Activated CD8-positive, alpha-beta memory T cell treated with anti-CD3 and anti-CD28 coated beads, Interleukin-2, amount 50 U/mL, for 4 hours (primary cell): ENCODE measurements around the gene IL21R.

Experiments used
- DNase-seq: peaks from one replicate; pipeline ENCODE4 v3.0.0-alpha.2; 2020

IL21R gene

DNA sequence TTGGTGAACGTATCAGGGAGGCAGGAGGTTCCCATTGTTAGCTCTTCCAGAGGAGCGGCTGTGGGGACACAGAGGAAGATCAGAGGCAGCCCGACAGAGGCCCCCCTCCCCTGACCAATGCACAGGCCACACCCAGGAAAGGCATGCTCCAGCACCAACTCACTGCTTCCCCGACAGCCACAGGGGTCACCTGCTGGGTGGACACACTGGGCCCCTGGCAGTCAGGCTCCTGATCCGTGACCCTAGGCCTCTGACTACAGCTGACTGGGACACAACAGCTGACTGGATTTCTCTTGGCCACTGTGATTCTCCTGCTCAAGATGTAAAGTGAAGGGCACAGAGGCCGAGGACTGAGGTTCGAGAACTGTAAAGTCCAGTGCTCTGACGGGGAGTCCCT is 63.5 kb downstream of the IL21R start:
- DNase-seq = peak; percentile 13

DNA sequence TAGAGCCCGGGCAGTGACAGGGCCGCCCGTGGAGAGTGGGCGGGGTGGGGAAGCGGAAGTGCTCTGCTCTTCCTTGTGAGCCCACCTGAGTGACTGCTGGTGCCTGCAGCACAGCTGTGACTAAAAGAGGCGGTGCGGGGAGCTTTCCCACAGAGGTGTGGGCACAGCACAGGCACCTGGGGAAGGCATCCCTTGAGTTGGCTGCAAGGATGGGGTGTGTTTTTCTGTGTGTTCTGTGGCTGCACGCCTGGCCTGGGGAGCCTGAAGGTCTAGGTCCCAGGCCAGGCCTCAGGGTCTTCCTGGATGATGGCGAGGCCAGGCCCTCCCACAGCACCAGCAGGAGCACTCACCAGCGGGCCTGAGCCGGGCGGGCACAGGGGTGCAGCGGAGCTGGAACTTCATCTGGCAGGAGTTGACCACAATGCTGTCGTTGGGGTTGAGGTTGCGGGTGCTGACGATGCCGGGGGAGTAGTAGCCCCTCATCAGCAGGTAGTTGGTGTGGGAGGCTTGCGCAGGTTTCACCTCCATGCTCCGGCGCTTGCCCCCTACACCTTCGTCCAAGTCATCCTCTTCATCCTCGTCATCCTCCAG is 67.1 kb downstream of the IL21R start:
- no peak for DNase-seq

DNA sequence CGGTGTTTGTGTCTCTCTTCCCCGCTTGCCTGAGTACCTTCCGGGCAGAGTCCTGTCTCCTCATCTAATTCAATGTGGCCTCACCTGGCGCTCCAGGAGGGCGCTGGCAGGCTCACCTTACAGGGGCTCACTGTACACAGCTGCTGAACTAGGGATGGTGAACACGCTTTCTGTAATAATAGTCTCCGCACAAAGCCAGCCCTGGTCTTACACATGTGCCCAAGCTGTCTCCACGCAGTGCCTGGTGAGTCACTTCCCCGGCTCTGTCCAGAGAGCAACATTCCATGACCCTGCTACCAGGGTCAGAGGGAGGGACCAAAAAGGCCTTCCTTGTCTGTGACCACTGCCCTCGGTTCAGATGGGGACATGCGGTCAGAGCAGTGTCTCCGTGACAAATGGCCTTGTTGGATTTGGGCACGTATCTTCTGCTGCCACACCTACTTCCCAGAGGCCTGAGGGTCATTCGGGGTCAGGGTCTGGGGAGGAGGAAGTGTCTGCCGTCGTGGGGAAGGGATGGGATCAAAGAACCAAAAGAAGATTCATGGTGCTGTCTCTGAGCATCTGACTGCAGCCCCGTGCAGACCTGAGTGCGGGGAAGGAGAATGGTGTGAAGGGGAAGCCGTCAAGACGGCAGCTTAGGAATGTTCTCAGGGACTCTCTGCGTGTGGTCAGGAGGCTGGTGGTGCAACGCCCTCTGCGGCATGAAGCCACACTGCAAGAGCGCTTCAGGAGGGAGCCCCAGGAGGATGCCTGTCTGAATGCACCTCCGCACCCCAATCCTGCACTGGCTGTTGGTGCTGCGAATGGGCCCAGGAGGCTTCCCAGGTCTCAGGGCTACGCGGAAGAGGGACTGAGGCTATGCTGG is 68.8 kb downstream of the IL21R start:
- DNase-seq = no peak

DNA sequence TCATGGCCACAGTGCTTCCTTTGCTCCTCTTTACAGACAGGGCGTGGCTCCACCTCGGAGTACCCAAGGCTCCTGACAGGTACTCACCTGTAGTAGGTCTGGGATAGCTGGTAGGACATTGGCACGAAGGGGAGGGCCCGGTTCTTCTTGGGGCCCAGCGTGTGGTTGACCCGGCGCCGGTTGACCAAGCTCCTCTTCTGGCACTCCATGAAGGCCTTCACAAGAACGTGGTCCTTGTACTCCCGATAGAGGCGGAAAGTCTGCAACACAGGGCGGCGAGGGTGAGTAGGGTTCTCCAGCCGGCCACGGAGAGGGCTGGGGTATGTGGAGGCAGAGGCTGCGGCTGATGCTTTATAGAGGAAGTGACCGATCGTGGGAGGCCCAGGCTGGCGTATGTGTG is 69.7 kb downstream of the IL21R start:
- DNase-seq = no peak

DNA sequence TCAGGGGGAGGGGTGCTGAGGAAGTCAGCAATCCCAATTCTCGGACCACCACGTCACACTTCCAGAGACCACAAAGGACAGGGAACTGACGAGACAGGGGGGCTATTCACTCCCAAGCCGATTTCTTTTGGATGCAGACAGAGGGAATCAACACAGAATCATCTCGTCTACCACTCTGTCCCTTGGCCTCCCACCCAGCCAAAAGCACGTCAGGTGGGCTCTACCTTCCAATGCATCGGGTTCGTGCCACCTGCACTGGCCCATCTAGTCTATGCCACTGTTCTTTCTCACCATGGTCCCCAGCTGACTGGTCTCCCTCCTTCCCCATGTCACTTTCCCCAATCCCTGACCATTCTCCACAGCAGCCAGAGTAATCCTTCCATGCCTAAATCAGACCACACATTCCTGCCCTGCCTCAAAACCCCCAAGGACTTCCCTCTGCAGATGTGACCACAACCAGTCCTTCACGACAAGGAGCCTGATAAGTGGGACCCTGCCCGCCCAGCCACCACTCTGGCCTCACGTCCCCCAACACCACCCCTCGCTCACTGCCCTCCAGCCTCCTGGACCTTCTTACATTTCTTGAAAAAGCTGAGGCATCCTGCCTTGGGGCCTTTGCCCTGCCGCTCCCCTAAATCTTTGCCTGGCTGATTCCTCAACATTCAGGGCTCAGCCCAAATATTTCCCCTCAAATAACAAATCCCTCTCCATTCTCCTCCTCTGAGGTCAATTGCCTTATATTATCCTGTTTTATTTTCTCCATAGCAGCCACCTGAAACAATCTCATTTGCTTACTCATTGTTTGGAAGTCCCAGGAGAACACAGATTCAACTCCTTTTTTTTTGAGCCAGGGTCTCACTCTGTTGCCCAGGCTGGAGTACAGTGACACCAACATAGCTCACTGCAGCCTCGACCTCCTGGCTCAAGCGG is 70.4 kb downstream of the IL21R start:
- DNase-seq = no peak

DNA sequence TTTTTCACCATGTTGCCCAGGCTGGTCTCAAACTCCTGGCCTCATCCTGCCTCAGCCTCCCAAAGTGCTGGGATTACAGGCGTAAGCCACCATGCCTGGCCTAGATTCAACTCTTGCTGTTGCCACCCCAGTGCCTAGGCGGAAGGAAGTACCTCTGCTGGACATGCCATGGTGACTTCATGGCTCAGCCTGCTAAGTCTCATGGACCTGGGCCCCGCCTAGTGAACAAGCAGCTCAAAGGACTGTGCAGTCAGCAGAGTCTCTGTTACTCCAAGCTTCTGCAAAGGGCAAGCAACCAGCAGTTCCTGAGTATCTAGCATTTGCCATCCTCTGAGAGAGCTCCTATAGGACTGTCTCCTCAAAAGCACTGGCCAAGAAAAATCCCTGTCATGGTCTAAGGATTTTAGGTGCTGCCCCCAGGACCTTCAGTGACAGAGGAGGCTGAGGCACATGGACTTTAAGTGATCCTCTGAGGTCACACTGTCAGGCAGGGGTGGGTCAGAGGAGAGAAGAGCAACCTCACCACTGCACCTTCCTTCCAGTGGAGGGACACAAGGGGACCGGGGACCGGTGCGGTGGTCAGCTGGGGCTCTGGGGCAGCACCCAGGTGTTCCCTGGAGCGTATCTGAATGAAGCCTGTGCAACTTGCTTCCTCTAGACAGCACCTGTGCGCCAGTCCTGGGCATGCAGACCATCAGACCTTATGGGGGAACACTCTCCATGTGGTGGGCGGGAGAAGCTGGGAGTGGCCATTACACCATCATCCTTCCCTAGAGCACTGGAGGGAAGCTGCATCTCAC is 71.3 kb downstream of the IL21R start:
- DNase-seq = no peak

- no peak for DNase-seq
These were observed 72.1 kb downstream of the IL21R start for GRCh38 chr16:27474041-27474440.

DNA sequence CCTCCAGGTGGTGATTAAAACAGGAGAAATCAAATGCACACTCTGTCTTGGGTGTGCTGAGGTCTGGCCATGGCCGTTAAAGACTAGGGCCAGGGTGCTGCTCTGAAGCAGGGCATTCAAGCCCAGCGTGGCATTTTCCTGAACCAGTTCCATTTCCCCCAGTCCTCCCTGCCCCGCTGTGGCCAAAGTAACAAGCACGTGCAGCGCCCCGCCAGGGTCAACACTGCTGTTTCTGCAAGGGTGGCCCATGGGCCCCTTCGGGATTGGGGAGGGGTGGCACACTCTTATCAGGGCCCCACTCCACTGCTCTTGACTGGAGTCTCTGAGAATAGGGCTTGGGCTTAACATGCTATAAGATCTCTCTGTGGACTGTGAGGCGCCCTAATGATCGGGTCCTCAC is 72.9 kb downstream of the IL21R start:
- no peak for DNase-seq

- DNase-seq = no peak
These were observed 73.6 kb downstream of the IL21R start for GRCh38 chr16:27475561-27475960.

- no peak for DNase-seq
These were observed 74.3 kb downstream of the IL21R start for GRCh38 chr16:27476240-27476639.

DNA sequence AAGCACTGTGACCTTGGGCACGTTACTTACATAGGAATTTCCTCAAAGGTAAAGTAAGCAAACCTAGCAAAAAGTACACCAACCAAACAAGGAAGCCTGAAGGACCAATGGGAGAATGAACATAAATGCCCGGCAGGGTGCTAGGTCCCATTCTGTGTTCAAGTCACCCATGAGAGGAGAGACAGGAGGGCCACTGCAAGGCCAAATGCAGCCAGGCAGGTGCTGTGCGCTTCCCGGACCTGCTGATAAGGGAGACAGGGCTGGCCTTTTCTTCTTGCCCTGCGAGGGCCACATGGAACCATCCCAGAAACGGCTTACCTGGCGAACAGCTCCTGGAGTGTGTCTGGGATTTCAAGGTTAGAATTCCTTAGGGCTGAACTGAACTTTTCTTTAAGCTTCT is 78.8 kb downstream of the IL21R start:
- no peak for DNase-seq

DNA sequence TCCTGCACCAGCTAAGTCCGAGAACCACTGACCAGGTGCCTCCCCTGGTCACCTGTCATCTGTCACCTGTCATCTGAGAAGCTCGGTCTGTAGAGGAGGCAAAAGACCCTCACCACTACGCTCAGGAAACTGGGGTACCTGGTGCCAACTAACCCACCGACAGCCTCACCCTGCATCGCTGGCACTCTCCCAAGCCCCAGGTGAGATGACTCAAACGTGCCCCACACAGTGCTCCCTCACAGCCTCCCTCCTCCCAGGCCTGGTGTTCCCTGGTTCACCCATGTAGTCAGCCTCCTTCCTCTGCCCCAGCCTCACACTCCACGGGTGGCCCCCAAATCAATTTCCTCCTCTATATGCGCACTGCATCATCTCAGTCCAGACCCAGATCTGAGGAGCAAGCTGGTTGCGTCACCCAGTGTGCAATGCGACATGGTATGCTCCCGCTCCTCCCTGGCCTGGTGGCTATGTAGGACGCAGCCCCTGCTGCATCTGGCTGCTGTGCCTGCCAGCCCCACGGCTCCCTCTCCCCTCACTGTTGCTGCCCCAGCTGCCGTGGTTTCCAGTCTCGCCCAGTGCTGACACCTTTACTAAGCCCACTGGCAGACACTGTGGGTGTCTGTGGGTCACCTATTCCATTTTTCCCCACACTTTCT is 79.4 kb downstream of the IL21R start:
- DNase-seq = no peak

GRCh38 chr16:27482397-27483087 is 80.6 kb downstream of the IL21R start:
- DNase-seq = no peak

DNA sequence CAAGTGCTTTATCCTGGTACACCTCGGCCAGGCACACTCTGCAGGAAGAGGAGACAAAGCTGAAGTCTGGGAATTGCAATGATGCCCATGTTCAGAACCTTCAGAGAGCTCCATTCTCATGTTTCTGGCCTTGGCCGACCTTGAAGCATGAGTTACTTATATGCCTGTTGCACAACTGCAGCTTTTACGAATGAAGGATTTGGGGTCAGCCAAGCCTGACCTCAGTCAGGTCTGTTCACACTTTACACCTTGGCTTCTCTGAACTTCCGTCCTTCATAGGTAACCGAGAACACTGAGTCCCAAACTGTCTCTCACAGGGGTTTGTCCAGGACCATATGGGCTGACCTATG is 81.1 kb downstream of the IL21R start:
- DNase-seq = no peak

GRCh38 chr16:27483624-27484023 is 81.7 kb downstream of the IL21R start:
- no peak for DNase-seq

DNA sequence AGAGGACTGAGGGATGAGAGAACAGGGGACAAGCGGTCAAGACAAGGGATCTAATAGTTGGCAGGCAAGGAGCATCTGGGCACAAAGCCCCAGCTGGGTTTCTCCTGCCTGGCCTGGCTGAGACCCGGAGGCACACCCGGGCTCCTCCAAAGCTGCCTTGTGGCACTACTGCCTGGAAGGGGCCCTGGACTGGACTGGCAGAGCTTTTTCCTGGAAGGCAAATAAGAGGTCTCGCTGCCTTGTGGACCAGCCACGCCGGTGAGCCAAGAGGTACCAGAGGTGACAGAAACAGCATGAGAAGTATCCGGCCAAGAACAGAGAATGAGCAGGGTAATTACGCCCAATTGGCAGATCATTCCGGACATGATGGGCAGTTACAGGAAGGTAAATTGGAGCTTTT is 83.2 kb downstream of the IL21R start:
- DNase-seq = no peak

GRCh38 chr16:27485811-27486210 is 83.8 kb downstream of the IL21R start:
- no peak for DNase-seq

DNA sequence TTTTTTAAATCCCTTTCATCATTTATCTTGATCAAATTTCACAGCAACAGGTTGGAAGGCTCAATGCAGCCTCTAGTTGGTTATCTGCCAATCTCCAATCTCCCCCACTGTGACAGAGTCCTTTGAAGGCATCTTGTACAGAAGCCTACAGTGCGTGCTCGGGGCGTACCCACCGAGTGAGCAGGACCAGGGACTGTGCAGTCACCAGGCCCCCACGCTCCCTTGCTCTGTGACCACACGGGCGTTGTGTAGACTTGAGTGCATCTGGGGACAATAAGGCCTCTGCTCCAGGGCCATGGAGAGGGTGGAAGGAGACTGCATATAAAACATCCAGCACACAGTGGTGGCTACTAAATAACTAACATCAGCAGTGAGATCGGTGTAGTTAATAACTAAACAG is 84.4 kb downstream of the IL21R start:
- no peak for DNase-seq

GRCh38 chr16:27486760-27487159 is 84.8 kb downstream of the IL21R start:
- DNase-seq = no peak

DNA sequence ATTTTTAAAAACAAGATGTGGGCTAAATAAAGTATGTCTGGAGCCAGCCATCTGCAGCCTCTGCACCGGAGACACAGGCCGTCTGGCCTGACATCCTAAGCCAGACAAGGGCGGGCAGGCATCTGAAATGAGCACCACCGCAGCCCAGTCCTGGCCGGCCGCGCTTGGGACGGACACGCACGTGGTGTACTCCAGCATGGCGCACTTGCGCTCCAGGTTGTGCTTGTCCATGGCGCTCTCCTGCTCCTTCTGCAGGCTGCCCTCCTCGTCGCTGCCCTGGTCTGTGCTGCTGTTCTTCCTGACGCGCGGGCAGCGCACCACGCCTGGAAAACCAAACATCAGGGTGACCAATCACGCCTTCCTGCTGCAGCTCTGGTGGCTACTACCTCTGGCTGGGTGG is 87.4 kb downstream of the IL21R start:
- DNase-seq = no peak

DNA sequence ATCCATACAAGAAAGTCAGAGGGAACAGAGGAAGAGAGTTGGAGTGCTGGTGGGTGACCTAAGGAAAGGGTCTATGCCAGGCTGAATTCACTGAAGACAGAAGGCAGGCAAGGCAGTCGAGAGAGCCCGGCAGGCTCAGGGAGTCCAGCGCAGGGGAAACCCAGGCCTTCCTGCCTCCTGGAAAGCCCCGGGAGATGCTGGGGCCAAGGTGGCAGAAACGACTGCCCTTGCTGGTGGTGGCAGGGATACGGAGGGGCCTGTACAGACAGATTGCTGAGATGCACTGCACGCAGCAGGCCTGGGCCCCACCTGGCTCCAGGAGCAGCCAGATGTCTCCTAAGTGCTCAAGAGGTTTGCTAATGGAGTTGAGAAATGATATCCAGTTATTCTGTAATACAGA is 87.9 kb downstream of the IL21R start:
- DNase-seq = no peak
